HFFc6 (cell line): ENCODE measurements around the gene CTNNA1. TPM values are rescaled to one million over a fixed set of nuclear protein-coding genes. Genes with fewer than 3 reads are reported as not detected.
"Not testable (repeated sequence)": the region's sequence is repeated elsewhere in the genome, so short reads cannot be mapped to it uniquely, and the experiment has no call there.

Experiments used
- DNase-seq: peaks from one replicate; pipeline ENCODE4 v3.0.0-alpha.2; 2018
- H3K27ac Mint-ChIP-seq: 2 replicates; pipeline ENCODE4 v1.8.0; 2020; ENCODE audit warnings: mild to moderate bottlenecking, mixed read lengths
- H3K27me3 Mint-ChIP-seq: 2 replicates; pipeline ENCODE4 v1.8.0; 2021; ENCODE audit warnings: mild to moderate bottlenecking, moderate library complexity, mixed read lengths; ENCODE audit not compliant: insufficient read depth
- H3K36me3 Mint-ChIP-seq: 2 replicates; pipeline ENCODE4 v1.8.0; 2021; ENCODE audit warnings: low read depth, mixed read lengths
- H3K4me1 Mint-ChIP-seq: 2 replicates; pipeline ENCODE4 v1.8.0; 2020; ENCODE audit warnings: low read depth, mixed read lengths
- H3K4me3 Mint-ChIP-seq: 2 replicates; pipeline ENCODE4 v1.8.0; 2020; ENCODE audit warnings: mild to moderate bottlenecking, moderate library complexity, mixed read lengths
- H3K9me3 Mint-ChIP-seq: 2 replicates; pipeline ENCODE4 v1.8.0; 2020; ENCODE audit warnings: mild to moderate bottlenecking, mixed read lengths
- total RNA-seq, 6 experiments: library from RNA; stranded (reverse); fragmentation: NEBNext Ultra II Directional; extraction: Animal tissue kit (Norgen Biotek cat#: 25700); gene quantifications; 2 replicates in 1 of 6; 3 replicates in 5 of 6; pipeline ENCODE4 v1.2.3, GENCODE V29; 2021
- TF ChIP-seq, protein P1 (sequence below): fragments of 200-600 bp; sonication (generic); IDR thresholded peaks from 2 replicates; pipeline ENCODE4 v1.5.0; 2021; ENCODE audit warnings: antibody characterized with exemption, mild to moderate bottlenecking

CTNNA1 gene
- total RNA-seq, 6 experiments from 2014 or later = 282 to 342 (median 292) TPM

DNA sequence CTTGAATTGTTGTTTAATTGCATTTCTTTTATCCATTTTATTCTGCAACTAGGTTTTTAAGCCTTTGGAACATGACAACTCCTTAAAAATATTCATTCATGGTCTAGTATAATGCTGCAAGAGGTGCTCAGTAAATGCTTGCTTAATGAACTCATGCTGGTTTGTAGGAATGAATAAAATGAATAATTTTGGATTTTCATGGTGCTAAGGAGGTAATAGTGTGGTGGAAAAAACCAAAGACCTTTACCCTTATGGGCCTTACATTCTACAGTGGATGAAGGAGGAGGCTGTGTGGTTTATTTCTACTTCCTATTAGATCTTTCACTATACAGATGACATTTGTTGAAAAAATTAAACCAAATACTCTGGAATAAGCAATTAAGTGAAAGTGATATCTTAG, 78.5 kb downstream of the CTNNA1 start:
- Mint-ChIP-seq H3K4me3 (no peak overlapping the region), H3K27me3 (no peaks in the 10 kb centered on the region), H3K9me3 (no peaks in the 10 kb centered on the region), H3K27ac (no peak overlapping the region), H3K36me3 (peaks cover 41% of the 10 kb centered on the region), H3K4me1 (peaks cover 53% of the 10 kb centered on the region)
- DNase-seq = peak; percentile 33
- TF ChIP-seq, protein P1, sequence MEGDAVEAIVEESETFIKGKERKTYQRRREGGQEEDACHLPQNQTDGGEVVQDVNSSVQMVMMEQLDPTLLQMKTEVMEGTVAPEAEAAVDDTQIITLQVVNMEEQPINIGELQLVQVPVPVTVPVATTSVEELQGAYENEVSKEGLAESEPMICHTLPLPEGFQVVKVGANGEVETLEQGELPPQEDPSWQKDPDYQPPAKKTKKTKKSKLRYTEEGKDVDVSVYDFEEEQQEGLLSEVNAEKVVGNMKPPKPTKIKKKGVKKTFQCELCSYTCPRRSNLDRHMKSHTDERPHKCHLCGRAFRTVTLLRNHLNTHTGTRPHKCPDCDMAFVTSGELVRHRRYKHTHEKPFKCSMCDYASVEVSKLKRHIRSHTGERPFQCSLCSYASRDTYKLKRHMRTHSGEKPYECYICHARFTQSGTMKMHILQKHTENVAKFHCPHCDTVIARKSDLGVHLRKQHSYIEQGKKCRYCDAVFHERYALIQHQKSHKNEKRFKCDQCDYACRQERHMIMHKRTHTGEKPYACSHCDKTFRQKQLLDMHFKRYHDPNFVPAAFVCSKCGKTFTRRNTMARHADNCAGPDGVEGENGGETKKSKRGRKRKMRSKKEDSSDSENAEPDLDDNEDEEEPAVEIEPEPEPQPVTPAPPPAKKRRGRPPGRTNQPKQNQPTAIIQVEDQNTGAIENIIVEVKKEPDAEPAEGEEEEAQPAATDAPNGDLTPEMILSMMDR = no peak

DNA sequence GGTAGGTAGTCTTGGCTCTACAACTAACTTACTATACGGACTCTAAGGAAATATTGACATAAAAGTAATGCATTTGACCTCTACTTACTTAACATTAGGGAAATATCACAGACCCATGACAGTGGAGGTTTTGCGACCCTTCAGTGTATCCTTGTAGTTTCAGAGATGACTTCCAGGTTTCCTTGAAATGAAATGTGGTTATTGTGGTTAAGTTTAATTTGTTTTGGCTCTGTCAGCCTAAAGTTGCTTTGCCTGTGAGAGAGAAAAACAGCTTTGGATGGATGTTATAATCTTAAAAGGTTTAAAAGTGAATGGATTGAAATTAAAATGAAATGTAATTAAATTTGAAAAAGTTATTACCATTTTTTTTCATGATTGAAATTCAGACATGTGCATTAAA, 79.0 kb downstream of the CTNNA1 start:
- peaks cover 39% of the 10 kb centered on the region for H3K36me3 Mint-ChIP-seq
- peak; percentile 17 for DNase-seq
- no peaks in the 10 kb centered on the region for H3K27me3 Mint-ChIP-seq
- H3K4me3 Mint-ChIP-seq = no peak overlapping the region
- no peaks in the 10 kb centered on the region for H3K9me3 Mint-ChIP-seq
- TF ChIP-seq, protein P1 = no peak
- H3K27ac Mint-ChIP-seq = no peak overlapping the region
- H3K4me1 Mint-ChIP-seq = peaks cover 53% of the 10 kb centered on the region

DNA sequence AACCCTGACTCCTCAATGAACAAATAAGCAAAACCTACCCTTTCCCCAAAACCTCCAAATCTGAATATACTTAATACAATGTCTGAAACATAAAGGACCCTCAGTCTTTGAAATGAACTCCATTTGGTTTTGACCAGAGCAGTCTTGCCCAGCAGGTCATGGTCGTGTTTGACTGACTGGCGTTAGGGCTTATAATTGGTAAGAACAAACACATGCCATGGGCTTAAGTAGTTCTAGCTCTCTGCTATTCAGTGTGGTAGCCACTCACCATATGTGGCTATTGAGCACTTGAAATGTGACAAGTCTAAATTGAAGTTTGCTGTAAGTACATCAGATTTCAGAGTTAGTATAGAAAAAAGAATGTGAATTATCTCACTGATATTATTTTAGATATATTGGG, 79.9 kb downstream of the CTNNA1 start:
- Mint-ChIP-seq H3K4me3 (no peak overlapping the region), H3K36me3 (peaks cover 31% of the 10 kb centered on the region), H3K27me3 (no peaks in the 10 kb centered on the region), H3K4me1 (peaks cover 53% of the 10 kb centered on the region), H3K9me3 (no peaks in the 10 kb centered on the region), H3K27ac (no peak overlapping the region)
- TF ChIP-seq, protein P1 = no peak
- no peak for DNase-seq

DNA sequence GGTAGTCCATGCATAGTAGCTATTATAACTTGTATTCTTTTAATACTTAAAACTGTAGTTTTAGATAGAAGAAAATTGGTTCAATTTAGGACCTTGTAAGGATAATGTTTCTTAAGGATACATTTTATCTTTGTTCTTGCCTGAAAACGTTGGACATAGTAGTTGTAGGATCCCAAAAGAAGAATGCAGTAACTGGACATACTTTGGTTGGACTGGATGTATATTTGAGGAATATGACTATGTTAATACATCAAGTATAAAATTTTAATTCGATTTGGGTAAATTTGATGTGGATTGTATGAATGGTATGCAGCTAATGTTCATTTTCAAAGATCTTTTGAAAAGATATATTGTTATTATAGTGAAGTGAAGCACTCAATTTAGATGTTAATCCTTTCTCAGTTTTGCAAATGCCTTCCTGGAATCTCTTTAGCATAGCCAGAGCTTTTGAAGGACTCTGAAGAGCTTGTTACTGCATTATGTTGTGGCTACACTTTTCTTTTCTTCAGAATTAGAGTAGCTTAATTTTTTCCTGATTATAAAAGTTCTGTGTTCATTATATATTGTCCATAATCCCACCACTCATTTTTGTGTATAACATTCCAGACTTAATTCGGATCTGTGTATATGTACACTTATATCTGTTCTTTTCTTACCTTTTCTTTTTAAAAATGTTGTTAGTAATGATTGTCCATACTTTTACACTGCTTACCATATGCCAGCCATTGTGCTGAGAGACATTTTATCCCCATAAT, 80.7 kb downstream of the CTNNA1 start:
- H3K36me3 Mint-ChIP-seq = peaks cover 22% of the 10 kb centered on the region
- DNase-seq = no peak
- H3K9me3 Mint-ChIP-seq = no peaks in the 10 kb centered on the region
- H3K4me1 Mint-ChIP-seq = peaks cover 50% of the 10 kb centered on the region
- no peaks in the 10 kb centered on the region for H3K27me3 Mint-ChIP-seq
- TF ChIP-seq, protein P1 = no peak
- no peak overlapping the region for H3K4me3 Mint-ChIP-seq
- no peak overlapping the region for H3K27ac Mint-ChIP-seq

DNA sequence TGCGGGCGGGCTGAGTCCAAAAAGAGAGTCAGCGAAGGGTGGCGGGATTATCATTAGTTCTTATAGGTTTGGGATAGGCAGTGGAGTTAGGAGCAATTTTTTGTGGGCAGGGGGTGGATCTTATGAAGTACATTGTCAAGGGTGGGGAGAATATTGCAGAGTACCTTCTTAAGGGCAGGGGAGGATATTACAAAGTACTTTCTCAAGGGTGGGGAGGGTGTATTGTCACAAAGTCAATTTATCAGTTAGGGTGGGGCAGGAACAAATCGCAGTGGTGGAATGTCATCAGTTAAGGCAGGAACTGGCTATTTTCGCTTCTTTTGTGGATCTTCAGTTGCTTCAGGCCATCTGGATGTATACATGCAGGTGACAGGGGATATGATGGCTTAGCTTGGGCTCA, 81.6 kb downstream of the CTNNA1 start:
- Mint-ChIP-seq H3K36me3 (peaks cover 16% of the 10 kb centered on the region; the same call in 1 of the 2 replicates), H3K4me1 (peaks cover 52% of the 10 kb centered on the region)
- H3K9me3 Mint-ChIP-seq, H3K27ac Mint-ChIP-seq, DNase-seq, H3K27me3 Mint-ChIP-seq, H3K4me3 Mint-ChIP-seq: not testable (repeated sequence)

DNA sequence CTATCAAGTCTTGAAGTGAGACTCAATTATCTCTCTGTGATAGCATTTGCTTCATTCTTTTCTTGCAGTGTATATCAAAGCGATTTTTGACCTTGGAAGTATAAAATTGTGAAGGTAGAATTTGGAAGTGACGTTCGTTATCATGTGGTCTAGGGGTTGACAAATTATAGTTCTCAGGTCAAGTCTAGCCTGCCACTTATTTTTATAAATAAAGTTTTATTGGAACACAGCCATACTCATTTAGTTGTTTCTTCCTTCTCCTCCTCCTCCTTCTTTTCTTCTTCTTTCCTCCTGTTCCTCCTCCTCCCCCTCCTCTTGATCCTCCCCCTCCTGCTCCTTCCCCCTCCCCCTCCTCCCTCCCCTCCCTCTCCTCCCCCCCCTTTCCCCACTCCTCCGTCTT, 83.9 kb downstream of the CTNNA1 start:
- TF ChIP-seq, protein P1 = no peak
- peaks cover 19% of the 10 kb centered on the region for H3K36me3 Mint-ChIP-seq
- no peaks in the 10 kb centered on the region for H3K27me3 Mint-ChIP-seq
- H3K4me3 Mint-ChIP-seq = no peak overlapping the region
- H3K4me1 Mint-ChIP-seq = peaks cover 35% of the 10 kb centered on the region
- DNase-seq = no peak
- H3K27ac Mint-ChIP-seq = no peak overlapping the region
- no peaks in the 10 kb centered on the region for H3K9me3 Mint-ChIP-seq
